Measurements from ENCODE around the gene MACF1.
"Not testable (repeated sequence)": the region's sequence is repeated elsewhere in the genome, so short reads cannot be mapped to it uniquely, and the experiment has no call there.

Gene MACF1

GRCh38 chr1:39458991-39459390 lies 254.5 kb downstream of the MACF1 start:
- TF ChIP-seq CTCF (IDR thresholded peaks at IDR 0.05; ENCODE audit: borderline replicate concordance, control extremely low read depth, extremely low read depth, insufficient read depth, missing control alignments), result no peak
- DNase-seq (ENCODE audit: low spot score), result no peak
- in situ Hi-C loops (cut with MboI; ENCODE audit: low sequenced_read_pairs, unreplicated experiment), result no loop called here

GRCh38 chr1:39462074-39462473 lies 257.6 kb downstream of the MACF1 start:
- in situ Hi-C loops (cut with MboI; ENCODE audit: low sequenced_read_pairs, unreplicated experiment), result no loop called here
- DNase-seq (ENCODE audit: low spot score), result no peak
- TF ChIP-seq CTCF (IDR thresholded peaks at IDR 0.05; ENCODE audit: borderline replicate concordance, control extremely low read depth, extremely low read depth, insufficient read depth, missing control alignments), result no peak

GRCh38 chr1:39466413-39467107 lies 262.1 kb downstream of the MACF1 start:
- TF ChIP-seq CTCF (IDR thresholded peaks at IDR 0.05; ENCODE audit: borderline replicate concordance, control extremely low read depth, extremely low read depth, insufficient read depth, missing control alignments), result no peak
- in situ Hi-C loops (cut with MboI; ENCODE audit: low sequenced_read_pairs, unreplicated experiment), result no loop called here
- no peak for DNase-seq (ENCODE audit: low spot score)

- DNase-seq (ENCODE audit: low spot score); in situ Hi-C loops (cut with MboI; ENCODE audit: low sequenced_read_pairs, unreplicated experiment): not testable (repeated sequence)
These were observed 262.7 kb downstream of the MACF1 start for GRCh38 chr1:39467108-39467720.

- in situ Hi-C loops (cut with MboI; ENCODE audit: low sequenced_read_pairs, unreplicated experiment), result no loop called here
- DNase-seq (ENCODE audit: low spot score), result no peak
- no peak for TF ChIP-seq CTCF (IDR thresholded peaks at IDR 0.05; ENCODE audit: borderline replicate concordance, control extremely low read depth, extremely low read depth, insufficient read depth, missing control alignments)
These were observed 264.7 kb downstream of the MACF1 start for GRCh38 chr1:39469150-39469549.

GRCh38 chr1:39470040-39470439 lies 265.5 kb downstream of the MACF1 start:
- TF ChIP-seq CTCF (IDR thresholded peaks at IDR 0.05; ENCODE audit: borderline replicate concordance, control extremely low read depth, extremely low read depth, insufficient read depth, missing control alignments), result no peak
- no peak for DNase-seq (ENCODE audit: low spot score)
- in situ Hi-C loops (cut with MboI; ENCODE audit: low sequenced_read_pairs, unreplicated experiment), result no loop called here

- no peak for DNase-seq (ENCODE audit: low spot score)
- in situ Hi-C loops (cut with MboI; ENCODE audit: low sequenced_read_pairs, unreplicated experiment), result no loop called here
- TF ChIP-seq CTCF (IDR thresholded peaks at IDR 0.05; ENCODE audit: borderline replicate concordance, control extremely low read depth, extremely low read depth, insufficient read depth, missing control alignments), result no peak
These were observed 268.3 kb downstream of the MACF1 start for GRCh38 chr1:39472826-39473225.

All from GM13976 (cell line).